Neural cell (in vitro differentiated cells): ENCODE results near the gene ITGB1.

Experiments used
- EP300 ChIP-seq: fragments of 450-650 bp; conservative IDR thresholded peaks from 2 replicates; pipeline ENCODE4 v1.6.1; 2014; ENCODE audit warnings: antibody characterized with exemption, mild to moderate bottlenecking, moderate library complexity; ENCODE audit not compliant: poor library complexity, severe bottlenecking
- EZH2 ChIP-seq: fragments of 200-600, 300-800 bp; shearing (Covaris generic), sonication (generic); IDR thresholded peaks from 2 replicates; pipeline ENCODE4 v1.6.1; 2014; ENCODE audit warnings: antibody characterized with exemption, low read length, borderline replicate concordance, mild to moderate bottlenecking; ENCODE audit not compliant: insufficient read depth, poor library complexity, severe bottlenecking
- POLR2AphosphoS5 ChIP-seq: IDR thresholded peaks from 2 replicates; pipeline ENCODE4 v1.6.1; 2012
- RAD21 ChIP-seq: fragments of 450-650 bp; conservative IDR thresholded peaks from 2 replicates; pipeline ENCODE4 v1.6.1; 2014; ENCODE audit warnings: antibody characterized with exemption, mild to moderate bottlenecking, moderate library complexity
- TF ChIP-seq, protein P1 (sequence below): fragments of 450-650 bp; IDR thresholded peaks from 2 replicates; pipeline ENCODE4 v1.5.1; 2014; ENCODE audit warnings: antibody characterized with exemption, mild to moderate bottlenecking, moderate library complexity; ENCODE audit not compliant: poor library complexity, severe bottlenecking

DNA sequence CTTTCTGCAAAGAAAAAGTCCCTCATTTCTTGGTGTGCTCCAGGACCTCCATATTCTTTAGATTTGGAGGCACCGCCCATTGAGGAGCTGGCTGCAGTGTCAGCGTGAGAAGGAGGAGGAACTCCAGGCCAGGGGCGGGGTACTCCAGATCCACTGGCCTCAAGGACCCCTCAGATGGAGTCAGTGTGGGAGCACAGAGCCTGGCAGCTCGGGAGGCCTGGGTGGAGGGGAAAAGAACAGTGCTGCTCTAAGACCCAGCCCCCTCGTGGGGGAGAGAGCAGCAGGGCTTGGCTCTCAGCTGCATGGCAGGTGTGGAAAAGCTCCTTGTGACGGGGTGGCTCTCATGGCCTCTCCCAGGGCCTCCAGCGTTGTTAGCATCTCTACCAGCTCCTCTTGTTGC is 70.5 kb downstream of the ITGB1 start:
- TF ChIP-seq, protein P1, sequence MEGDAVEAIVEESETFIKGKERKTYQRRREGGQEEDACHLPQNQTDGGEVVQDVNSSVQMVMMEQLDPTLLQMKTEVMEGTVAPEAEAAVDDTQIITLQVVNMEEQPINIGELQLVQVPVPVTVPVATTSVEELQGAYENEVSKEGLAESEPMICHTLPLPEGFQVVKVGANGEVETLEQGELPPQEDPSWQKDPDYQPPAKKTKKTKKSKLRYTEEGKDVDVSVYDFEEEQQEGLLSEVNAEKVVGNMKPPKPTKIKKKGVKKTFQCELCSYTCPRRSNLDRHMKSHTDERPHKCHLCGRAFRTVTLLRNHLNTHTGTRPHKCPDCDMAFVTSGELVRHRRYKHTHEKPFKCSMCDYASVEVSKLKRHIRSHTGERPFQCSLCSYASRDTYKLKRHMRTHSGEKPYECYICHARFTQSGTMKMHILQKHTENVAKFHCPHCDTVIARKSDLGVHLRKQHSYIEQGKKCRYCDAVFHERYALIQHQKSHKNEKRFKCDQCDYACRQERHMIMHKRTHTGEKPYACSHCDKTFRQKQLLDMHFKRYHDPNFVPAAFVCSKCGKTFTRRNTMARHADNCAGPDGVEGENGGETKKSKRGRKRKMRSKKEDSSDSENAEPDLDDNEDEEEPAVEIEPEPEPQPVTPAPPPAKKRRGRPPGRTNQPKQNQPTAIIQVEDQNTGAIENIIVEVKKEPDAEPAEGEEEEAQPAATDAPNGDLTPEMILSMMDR: no peak
- TF ChIP-seq POLR2AphosphoS5 (no peak), EZH2 (no peak), EP300 (no peak), RAD21 (no peak)
